GM12872 (cell line): ENCODE data around the gene ZNF503.

Experiments used
- TF ChIP-seq, protein P1 (sequence below): IDR thresholded peaks from 3 replicates; pipeline ENCODE4 v1.5.1; 2011; ENCODE audit warnings: low read depth, mild to moderate bottlenecking, low read length, moderate library complexity; ENCODE audit not compliant: insufficient read depth

The ZNF503 gene

DNA sequence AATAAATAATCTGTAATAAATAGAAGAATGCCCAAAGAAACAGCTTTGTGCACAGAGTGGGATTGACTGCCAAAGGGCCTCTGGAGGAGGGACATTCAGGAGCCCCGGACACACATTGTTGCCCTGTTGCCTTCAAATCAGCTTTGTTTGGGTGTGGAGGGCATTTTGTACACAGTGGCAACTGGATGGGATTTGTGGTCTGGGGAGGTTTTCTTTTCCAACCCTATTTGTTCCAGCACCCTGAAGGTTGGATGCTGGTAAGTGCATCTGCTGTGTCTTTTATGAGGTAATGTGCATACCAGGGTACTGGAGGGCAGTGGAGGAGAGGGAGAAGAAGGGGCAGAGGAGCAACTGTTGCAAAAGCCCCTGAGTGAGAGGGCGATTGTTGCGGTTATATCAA lies 36.1 kb upstream of the ZNF503 start:
- TF ChIP-seq, protein P1, sequence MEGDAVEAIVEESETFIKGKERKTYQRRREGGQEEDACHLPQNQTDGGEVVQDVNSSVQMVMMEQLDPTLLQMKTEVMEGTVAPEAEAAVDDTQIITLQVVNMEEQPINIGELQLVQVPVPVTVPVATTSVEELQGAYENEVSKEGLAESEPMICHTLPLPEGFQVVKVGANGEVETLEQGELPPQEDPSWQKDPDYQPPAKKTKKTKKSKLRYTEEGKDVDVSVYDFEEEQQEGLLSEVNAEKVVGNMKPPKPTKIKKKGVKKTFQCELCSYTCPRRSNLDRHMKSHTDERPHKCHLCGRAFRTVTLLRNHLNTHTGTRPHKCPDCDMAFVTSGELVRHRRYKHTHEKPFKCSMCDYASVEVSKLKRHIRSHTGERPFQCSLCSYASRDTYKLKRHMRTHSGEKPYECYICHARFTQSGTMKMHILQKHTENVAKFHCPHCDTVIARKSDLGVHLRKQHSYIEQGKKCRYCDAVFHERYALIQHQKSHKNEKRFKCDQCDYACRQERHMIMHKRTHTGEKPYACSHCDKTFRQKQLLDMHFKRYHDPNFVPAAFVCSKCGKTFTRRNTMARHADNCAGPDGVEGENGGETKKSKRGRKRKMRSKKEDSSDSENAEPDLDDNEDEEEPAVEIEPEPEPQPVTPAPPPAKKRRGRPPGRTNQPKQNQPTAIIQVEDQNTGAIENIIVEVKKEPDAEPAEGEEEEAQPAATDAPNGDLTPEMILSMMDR = no peak

DNA sequence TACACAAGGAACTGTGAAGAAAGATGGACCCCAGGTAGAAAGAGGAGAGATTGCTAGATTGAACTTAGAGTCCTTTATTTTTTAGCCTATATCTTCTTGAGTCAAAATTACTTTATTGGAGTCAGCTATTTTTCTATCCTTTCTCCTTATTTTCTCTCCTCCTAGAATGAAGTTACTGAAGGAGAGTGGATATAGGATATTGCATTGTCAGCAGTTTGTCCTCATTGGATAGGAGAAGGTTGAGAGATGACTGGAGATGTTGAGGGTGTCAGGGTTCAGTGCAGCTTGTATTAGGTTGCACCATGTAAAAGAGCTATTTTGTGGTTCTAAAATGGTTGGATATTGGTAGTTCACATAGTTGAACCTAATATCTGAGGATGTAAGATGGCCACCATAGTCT lies 35.3 kb upstream of the ZNF503 start:
- TF ChIP-seq, protein P1 = no peak

GRCh38 chr10:75435291-75435690 lies 33.7 kb upstream of the ZNF503 start:
- TF ChIP-seq, protein P1 = no peak

- TF ChIP-seq, protein P1 = no peak
Observed at GRCh38 chr10:75434291-75434690, 32.7 kb upstream of the ZNF503 start.

DNA sequence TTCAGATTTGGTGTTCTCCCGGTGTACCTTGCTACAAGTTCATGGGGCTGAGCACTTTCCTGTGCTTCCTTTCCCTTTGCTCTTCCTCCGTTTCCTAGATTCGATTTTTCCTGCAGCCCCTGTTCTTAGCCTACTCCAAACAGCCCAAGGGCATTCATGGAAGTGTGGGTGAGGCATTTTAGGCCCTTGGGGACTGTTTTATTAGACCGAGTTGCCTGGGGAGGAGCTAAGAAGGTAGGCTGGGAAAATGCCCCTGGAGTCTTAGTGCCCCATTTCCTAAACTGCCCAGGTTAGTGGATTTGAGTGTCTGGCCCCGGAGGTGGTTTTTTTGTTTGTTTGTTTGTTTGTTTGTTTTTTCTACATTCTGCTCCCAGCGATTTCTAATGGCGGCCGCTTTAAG lies 31.7 kb upstream of the ZNF503 start:
- TF ChIP-seq, protein P1 = no peak

DNA sequence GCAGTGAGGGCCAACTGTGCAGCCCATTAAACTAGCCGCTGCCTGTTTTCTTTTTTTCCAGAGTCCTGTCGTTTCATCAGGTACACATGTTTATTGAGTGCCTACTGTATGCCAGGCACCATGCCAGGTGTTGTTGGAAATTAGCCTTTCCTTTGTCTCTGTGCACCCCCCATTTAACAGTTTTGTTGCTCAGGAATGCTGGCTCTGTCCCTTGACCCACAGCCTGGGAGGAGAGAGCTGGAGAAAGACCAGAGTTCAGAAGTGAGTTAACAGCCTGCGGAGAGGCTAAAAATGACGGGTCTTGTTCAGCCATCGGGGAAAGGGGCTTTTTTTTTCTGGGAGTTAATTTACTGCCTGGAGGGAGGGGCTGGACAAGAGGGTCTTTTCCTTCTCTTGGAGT lies 31.2 kb upstream of the ZNF503 start:
- TF ChIP-seq, protein P1 = no peak

- TF ChIP-seq, protein P1 = no peak
Observed at GRCh38 chr10:75432176-75432575, 30.6 kb upstream of the ZNF503 start.
